Bladder microvascular endothelial cell (primary cell): ENCODE measurements around the gene IQGAP3. TPM values are rescaled to one million over a fixed set of nuclear protein-coding genes. Genes with fewer than 3 reads are reported as not detected.

Experiments
- total RNA-seq: library from RNA; depleted of rRNA; stranded (reverse); fragments of >200 nt; gene quantifications from 2 replicates; pipeline ENCODE4 v1.2.3, GENCODE V29; 2014

The IQGAP3 gene, protein sequence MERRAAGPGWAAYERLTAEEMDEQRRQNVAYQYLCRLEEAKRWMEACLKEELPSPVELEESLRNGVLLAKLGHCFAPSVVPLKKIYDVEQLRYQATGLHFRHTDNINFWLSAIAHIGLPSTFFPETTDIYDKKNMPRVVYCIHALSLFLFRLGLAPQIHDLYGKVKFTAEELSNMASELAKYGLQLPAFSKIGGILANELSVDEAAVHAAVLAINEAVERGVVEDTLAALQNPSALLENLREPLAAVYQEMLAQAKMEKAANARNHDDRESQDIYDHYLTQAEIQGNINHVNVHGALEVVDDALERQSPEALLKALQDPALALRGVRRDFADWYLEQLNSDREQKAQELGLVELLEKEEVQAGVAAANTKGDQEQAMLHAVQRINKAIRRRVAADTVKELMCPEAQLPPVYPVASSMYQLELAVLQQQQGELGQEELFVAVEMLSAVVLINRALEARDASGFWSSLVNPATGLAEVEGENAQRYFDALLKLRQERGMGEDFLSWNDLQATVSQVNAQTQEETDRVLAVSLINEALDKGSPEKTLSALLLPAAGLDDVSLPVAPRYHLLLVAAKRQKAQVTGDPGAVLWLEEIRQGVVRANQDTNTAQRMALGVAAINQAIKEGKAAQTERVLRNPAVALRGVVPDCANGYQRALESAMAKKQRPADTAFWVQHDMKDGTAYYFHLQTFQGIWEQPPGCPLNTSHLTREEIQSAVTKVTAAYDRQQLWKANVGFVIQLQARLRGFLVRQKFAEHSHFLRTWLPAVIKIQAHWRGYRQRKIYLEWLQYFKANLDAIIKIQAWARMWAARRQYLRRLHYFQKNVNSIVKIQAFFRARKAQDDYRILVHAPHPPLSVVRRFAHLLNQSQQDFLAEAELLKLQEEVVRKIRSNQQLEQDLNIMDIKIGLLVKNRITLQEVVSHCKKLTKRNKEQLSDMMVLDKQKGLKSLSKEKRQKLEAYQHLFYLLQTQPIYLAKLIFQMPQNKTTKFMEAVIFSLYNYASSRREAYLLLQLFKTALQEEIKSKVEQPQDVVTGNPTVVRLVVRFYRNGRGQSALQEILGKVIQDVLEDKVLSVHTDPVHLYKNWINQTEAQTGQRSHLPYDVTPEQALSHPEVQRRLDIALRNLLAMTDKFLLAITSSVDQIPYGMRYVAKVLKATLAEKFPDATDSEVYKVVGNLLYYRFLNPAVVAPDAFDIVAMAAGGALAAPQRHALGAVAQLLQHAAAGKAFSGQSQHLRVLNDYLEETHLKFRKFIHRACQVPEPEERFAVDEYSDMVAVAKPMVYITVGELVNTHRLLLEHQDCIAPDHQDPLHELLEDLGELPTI (N-terminal part only)
- total RNA-seq = 17.2 and 21.5 TPM in 2 replicates

GRCh38 chr1:156571919-156572662, at the start of gene IQGAP3:
TSS of gene IQGAP3 (minus strand) at chr1:156572565. CDS start at chr1:156572529, 36 bp downstream.

DNA sequence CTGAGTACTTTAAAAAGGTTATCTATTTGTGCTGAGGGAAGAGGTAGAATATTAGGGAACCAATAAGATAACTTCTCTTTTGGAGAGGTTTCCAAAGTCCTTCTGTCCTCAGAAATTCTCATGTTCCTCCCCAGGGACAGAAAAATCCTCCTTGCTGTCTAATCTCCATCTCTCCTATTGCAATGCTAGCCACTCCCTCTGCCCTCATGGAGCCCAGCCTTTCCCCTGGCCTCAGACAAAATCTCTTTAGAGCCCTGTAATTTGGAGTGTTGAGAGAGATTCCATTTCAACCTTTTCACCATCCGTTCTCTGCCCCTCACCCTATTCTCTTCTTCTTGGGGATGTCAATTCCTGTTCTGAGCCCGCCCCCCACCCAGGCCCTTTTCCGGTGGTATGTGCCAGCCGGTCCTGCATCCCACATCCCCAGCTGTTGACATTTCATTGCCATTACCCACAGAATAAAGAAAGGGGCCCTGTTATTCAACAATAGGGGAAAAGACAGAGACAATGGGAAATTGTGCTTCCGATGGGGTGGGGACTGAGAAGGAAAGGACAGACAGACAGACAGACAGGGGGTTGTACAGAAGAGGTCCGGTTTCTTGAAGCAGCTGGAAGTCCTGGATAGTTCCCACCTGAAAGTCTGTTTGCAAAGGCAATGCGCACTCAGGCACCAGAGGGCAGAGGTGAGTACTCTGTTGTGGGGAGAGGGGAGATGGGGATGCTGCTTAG, 46.7 kb upstream of the IQGAP3 start, which contains the start of gene HAPLN2:
Gene HAPLN2, plus strand, starts transcription at position 563 of the 729 bp plus-strand sequence. CDS start 4,076 bp downstream, outside the sequence.

GRCh38 chr1:156601122-156601830, 28.9 kb upstream of the IQGAP3 start, which contains the start of gene GPATCH4:
TSS of gene GPATCH4 (minus strand) at chr1:156601479.

GRCh38 chr1:156591432-156592157, 19.2 kb upstream of the IQGAP3 start, which contains the start of gene NAXE:
TSS of gene NAXE (plus strand) at chr1:156591776. CDS start at chr1:156591805, 29 bp downstream.

GRCh38 chr1:156579472-156579871, 7.1 kb upstream of the IQGAP3 start, which contains the start of gene TTC24:
TSS of gene TTC24 (plus strand) at chr1:156579723. CDS start at chr1:156581365, 1,642 bp downstream.

DNA sequence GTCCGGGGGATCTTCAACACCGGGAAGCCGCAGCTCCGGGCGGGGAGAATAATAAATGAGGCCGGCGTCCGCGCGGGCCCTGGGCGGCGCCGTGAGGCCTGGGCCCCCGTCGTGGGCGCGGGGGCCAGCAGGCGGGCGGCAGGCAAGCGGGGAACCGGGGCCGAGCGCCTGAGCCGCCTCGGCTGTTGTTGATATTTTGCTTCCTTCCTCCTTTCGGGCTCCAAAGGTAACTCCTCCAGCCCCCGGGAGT, 71.9 kb downstream of the IQGAP3 start, which contains the start of gene MEF2D:
Gene MEF2D, minus strand, starts transcription at position 233 of the 250 bp plus-strand sequence. CDS start 17,483 bp downstream, outside the sequence.

Other genes starting within 250 kb of the IQGAP3 start
- gene CCT3, start 234.3 kb downstream of the IQGAP3 start, total RNA-seq = 453 and 492 TPM in 2 replicates
- gene TSACC, start 234.0 kb downstream of the IQGAP3 start, total RNA-seq = 0.32 TPM in 1 of 2 replicates, not detected in the other
- not detected in 2 replicates for gene RHBG, start 203.4 kb downstream of the IQGAP3 start, total RNA-seq
- gene MEF2D, start 71.8 kb downstream of the IQGAP3 start, total RNA-seq = 4.7 and 11.6 TPM in 2 replicates
- gene TTC24, start 7.2 kb upstream of the IQGAP3 start, total RNA-seq = not detected in 2 replicates
- 52.5 and 61.0 TPM in 2 replicates for gene NAXE, start 19.2 kb upstream of the IQGAP3 start, total RNA-seq
- gene GPATCH4, start 28.9 kb upstream of the IQGAP3 start, total RNA-seq = 11.2 and 25.0 TPM in 2 replicates
- gene HAPLN2, start 46.9 kb upstream of the IQGAP3 start, total RNA-seq = not detected in 2 replicates
- gene BCAN, start 69.6 kb upstream of the IQGAP3 start, total RNA-seq = not detected in 2 replicates
- 81.5 and 125 TPM in 2 replicates for gene NES, start 104.8 kb upstream of the IQGAP3 start, total RNA-seq
- not detected in 2 replicates for gene CRABP2, start 133.0 kb upstream of the IQGAP3 start, total RNA-seq
- gene METTL25B, start 155.9 kb upstream of the IQGAP3 start, total RNA-seq = 5.7 and 13.2 TPM in 2 replicates
- 4.4 and 9.9 TPM in 2 replicates for gene ISG20L2, start 156.2 kb upstream of the IQGAP3 start, total RNA-seq
- gene MRPL24, start 168.5 kb upstream of the IQGAP3 start, total RNA-seq = 38.3 and 49.1 TPM in 2 replicates
- gene HDGF, start 179.1 kb upstream of the IQGAP3 start, total RNA-seq = 155 and 276 TPM in 2 replicates
- gene PRCC, start 195.0 kb upstream of the IQGAP3 start, total RNA-seq = 8.1 and 16.3 TPM in 2 replicates
- not detected in 2 replicates for gene SH2D2A, start 244.3 kb upstream of the IQGAP3 start, total RNA-seq